ENCODE results near the gene UQCR10. TPM values are rescaled to one million over a fixed set of nuclear protein-coding genes. Genes with fewer than 3 reads are reported as not detected.

Gene UQCR10
- total RNA-seq, 4 donors from 2014 or later: 33.6 to 85.7 (median 66.8) TPM

DNA sequence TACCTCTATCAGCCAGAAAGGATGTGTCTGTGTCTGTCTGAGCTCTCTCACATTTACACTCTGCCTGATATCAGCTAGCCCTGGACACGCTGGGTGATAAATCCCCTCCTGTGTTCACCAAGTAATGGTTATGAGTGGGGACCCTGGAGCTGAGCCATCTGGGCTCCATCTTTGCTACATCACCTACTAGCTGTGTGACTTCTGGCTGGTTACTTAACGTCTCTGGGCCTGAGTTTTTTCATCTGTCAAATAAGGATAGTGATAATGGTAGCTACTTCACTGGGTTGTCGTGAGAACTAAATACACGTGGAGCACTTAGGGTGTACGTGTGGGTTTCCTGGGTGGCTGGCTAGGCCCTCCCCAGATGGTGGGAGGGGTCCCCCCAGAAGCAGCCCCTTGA is 22.9 kb downstream of the UQCR10 start:
- no peak overlapping the region for H3K27ac ChIP-seq
- H3K4me3 ChIP-seq: no peak overlapping the region
- no peaks in the 10 kb centered on the region for H3K9me3 ChIP-seq
- WGBS: 87% methylated on average over 5 of the region's 5 CpGs
- TF ChIP-seq POLR2AphosphoS5 (IDR thresholded peaks at IDR 0.05) (no peak), EP300 (IDR thresholded peaks at IDR 0.05) (no peak), CTCF (IDR thresholded peaks at IDR 0.05) (no peak)
- no peaks in the 10 kb centered on the region for H3K27me3 ChIP-seq
- H3K36me3 ChIP-seq: peaks cover 70% of the 10 kb centered on the region
- H3K4me1 ChIP-seq: peaks cover 12% of the 10 kb centered on the region
- no peak for DNase-seq (ENCODE audit: low spot score in 2 of 2)

DNA sequence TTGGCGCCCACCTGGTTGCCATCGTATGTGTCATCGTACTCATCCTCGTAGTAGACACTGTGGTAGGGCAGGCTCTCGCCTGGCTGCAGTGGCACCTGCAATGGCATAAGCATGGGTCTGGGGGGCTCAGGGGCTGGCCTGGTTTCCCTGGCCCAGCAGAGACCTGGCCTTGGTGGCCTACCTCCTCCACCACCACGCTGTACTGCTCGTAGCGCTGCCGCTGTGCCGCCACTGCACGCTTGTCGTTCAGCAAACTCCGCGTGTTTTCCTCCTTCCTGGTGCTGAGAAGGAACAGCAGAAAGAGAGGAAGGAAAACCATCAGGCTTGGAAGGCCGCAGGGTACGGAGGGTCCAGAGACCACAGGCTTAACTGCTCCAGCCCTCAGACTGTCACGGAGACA is 26.2 kb downstream of the UQCR10 start:
- TF ChIP-seq CTCF (IDR thresholded peaks at IDR 0.05) (no peak), POLR2A (IDR thresholded peaks at IDR 0.05) (no peak), POLR2AphosphoS5 (IDR thresholded peaks at IDR 0.05) (no peak), EP300 (IDR thresholded peaks at IDR 0.05) (no peak)
- peaks cover 84% of the 10 kb centered on the region for H3K36me3 ChIP-seq

GRCh38 chr22:29795663-29796062 is 28.5 kb downstream of the UQCR10 start:
- Histone ChIP-seq H3K27ac (no peak overlapping the region), H3K4me3 (no peak overlapping the region), H3K4me1 (peaks cover 28% of the 10 kb centered on the region), H3K9me3 (no peaks in the 10 kb centered on the region), H3K27me3 (no peaks in the 10 kb centered on the region), H3K36me3 (peaks cover 73% of the 10 kb centered on the region)
- TF ChIP-seq POLR2A (IDR thresholded peaks at IDR 0.05): no peak
- no peak for TF ChIP-seq POLR2AphosphoS5 (IDR thresholded peaks at IDR 0.05)
- no peak for TF ChIP-seq EP300 (IDR thresholded peaks at IDR 0.05)
- no peak for TF ChIP-seq CTCF (IDR thresholded peaks at IDR 0.05)
- no peak for DNase-seq (ENCODE audit: low spot score in 2 of 2)
- 69% methylated on average over 5 of the region's 5 CpGs for WGBS

More for the DNA sequence above, 26.2 kb downstream of the UQCR10 start:
- DNase-seq (ENCODE audit: low spot score in 2 of 2): no peak
- H3K27ac ChIP-seq: no peak overlapping the region
- no peak overlapping the region for H3K4me3 ChIP-seq
- no peaks in the 10 kb centered on the region for H3K27me3 ChIP-seq
- peaks cover 8% of the 10 kb centered on the region for H3K4me1 ChIP-seq
- no peaks in the 10 kb centered on the region for H3K9me3 ChIP-seq
- WGBS: 95% methylated on average over 13 of the region's 17 CpGs

- peaks cover 28% of the 10 kb centered on the region for H3K4me1 ChIP-seq
- no peaks in the 10 kb centered on the region for H3K9me3 ChIP-seq
- H3K36me3 ChIP-seq: peaks cover 73% of the 10 kb centered on the region
- TF ChIP-seq POLR2A (IDR thresholded peaks at IDR 0.05) (no peak), EP300 (IDR thresholded peaks at IDR 0.05) (no peak), POLR2AphosphoS5 (IDR thresholded peaks at IDR 0.05) (no peak), CTCF (IDR thresholded peaks at IDR 0.05) (no peak)
- no peak overlapping the region for H3K4me3 ChIP-seq
- DNase-seq (ENCODE audit: low spot score in 2 of 2): no peak
- WGBS: 83% methylated on average over 3 of the region's 3 CpGs
- H3K27ac ChIP-seq: no peak overlapping the region
- no peaks in the 10 kb centered on the region for H3K27me3 ChIP-seq
Observed at GRCh38 chr22:29797351-29797750, 30.2 kb downstream of the UQCR10 start.

DNA sequence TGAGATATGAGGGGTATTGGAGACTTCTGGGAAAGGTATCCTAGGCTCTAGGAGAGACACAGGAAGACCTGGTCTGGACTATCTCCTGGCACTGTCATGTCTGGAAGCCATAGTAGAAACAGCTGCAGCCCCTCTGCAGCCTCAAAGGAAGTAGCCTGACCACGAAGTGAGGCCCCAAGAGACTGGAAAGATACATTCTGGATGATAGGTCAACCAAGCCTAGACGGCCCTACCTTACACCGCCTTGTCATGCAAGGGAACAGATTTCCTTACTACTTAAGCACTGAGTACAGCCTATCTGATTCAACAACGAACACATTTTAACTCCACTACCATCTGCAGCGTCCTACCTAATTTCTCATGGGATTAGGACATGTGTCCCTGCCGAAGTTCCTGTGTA is 31.1 kb downstream of the UQCR10 start:
- H3K4me3 ChIP-seq: no peak overlapping the region
- no peaks in the 10 kb centered on the region for H3K27me3 ChIP-seq
- DNase-seq (ENCODE audit: low spot score in 2 of 2): no peak
- H3K9me3 ChIP-seq: no peaks in the 10 kb centered on the region
- TF ChIP-seq POLR2A (IDR thresholded peaks at IDR 0.05): no peak
- TF ChIP-seq POLR2AphosphoS5 (IDR thresholded peaks at IDR 0.05): no peak
- TF ChIP-seq CTCF (IDR thresholded peaks at IDR 0.05): no peak
- 80% methylated on average over 6 of the region's 6 CpGs for WGBS
- peaks cover 73% of the 10 kb centered on the region for H3K36me3 ChIP-seq
- peak overlapping the region; percentile 79 for H3K27ac ChIP-seq
- peaks cover 28% of the 10 kb centered on the region for H3K4me1 ChIP-seq

Measured in suprapubic skin (tissue), 4 donors.